Neuron (in vitro differentiated cells): ENCODE data around the gene PSD4.

Source experiments
- H2AFZ ChIP-seq: one replicate; pipeline ENCODE4 v1.6.1; 2013; ENCODE audit warnings: low read depth, mild to moderate bottlenecking, inconsistent platforms, low read length, moderate library complexity
- H3K27me3 ChIP-seq: one replicate; pipeline ENCODE4 v1.6.1; 2013; ENCODE audit warnings: low read length; ENCODE audit not compliant: insufficient read depth
- H3K36me3 ChIP-seq: one replicate; pipeline ENCODE4 v1.6.1; 2013; ENCODE audit warnings: low read length; ENCODE audit not compliant: insufficient read depth
- H3K4me1 ChIP-seq: one replicate; pipeline ENCODE4 v1.6.1; 2013; ENCODE audit warnings: low read length; ENCODE audit not compliant: insufficient read depth
- H3K4me3 ChIP-seq: 2 replicates; pipeline ENCODE4 v1.5.1; 2013; ENCODE audit warnings: mild to moderate bottlenecking, low read length, moderate library complexity
- H3K9me3 ChIP-seq: one replicate; pipeline ENCODE4 v1.6.1; 2013; ENCODE audit warnings: low read length

The PSD4 gene

DNA sequence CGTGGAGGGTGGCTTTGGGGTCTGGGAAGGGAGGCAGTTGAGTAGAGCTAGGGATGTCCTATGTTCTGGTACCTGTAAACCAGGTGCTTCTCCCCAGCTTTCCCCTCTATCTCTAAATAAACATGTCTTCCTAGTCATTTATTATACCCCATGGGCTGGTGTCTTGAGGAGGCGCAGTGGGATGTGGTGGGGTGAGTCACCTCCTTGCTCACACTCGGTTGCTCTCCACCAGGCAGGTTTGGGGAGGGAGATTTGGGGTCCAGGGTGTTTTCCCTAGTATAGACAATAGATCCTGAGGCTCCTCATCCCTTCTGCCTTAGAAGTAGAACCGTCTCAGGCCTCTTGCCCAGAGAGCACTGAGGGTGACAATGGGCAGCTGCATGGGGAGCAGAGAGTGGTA, 5.1 kb downstream of the PSD4 start:
- Histone ChIP-seq H3K4me3 (no peak overlapping the region), H3K36me3 (no peaks in the 10 kb centered on the region), H2AFZ (no peak overlapping the region), H3K9me3 (no peaks in the 10 kb centered on the region), H3K4me1 (no peaks in the 10 kb centered on the region), H3K27me3 (peaks cover 5% of the 10 kb centered on the region)

DNA sequence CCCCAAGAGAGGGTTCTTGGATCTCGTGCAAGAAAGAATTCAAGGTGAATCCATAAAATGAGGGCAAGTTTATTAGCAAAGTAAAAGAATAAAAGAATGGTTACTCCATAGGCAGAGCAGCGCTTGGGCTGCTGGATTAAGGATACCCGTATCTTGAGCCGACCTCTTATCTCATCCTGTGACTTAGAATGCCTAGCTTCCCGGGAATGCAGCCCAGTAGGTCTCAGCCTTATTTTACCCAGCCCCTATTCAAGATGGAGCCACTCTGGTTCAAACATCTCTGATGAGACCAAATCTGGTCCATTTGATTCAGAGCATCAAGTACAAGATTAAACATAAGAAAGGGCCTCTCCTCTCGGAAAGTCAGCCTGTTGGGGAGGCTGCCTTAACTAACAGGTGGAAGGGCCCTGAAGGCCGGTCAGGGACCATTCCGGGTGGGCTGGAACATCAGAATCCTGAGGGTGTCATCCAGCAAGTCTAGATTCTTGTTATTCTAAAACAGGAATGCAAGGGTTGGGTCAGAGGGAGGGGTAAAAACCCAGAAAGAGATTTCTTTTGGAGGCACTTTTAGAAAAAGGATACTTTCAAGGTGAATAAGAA, 5.8 kb downstream of the PSD4 start:
- peaks cover 5% of the 10 kb centered on the region for H3K27me3 ChIP-seq
- H3K4me1 ChIP-seq = no peaks in the 10 kb centered on the region
- no peaks in the 10 kb centered on the region for H3K36me3 ChIP-seq
- H2AFZ ChIP-seq = no peak overlapping the region
- no peak overlapping the region for H3K4me3 ChIP-seq
- H3K9me3 ChIP-seq = no peaks in the 10 kb centered on the region

- no peak overlapping the region for H2AFZ ChIP-seq
- no peaks in the 10 kb centered on the region for H3K36me3 ChIP-seq
- no peak overlapping the region for H3K4me3 ChIP-seq
- H3K9me3 ChIP-seq = no peaks in the 10 kb centered on the region
- H3K27me3 ChIP-seq = peaks cover 5% of the 10 kb centered on the region
- H3K4me1 ChIP-seq = no peaks in the 10 kb centered on the region
Observed at GRCh38 chr2:113180131-113180946, 6.6 kb downstream of the PSD4 start.

DNA sequence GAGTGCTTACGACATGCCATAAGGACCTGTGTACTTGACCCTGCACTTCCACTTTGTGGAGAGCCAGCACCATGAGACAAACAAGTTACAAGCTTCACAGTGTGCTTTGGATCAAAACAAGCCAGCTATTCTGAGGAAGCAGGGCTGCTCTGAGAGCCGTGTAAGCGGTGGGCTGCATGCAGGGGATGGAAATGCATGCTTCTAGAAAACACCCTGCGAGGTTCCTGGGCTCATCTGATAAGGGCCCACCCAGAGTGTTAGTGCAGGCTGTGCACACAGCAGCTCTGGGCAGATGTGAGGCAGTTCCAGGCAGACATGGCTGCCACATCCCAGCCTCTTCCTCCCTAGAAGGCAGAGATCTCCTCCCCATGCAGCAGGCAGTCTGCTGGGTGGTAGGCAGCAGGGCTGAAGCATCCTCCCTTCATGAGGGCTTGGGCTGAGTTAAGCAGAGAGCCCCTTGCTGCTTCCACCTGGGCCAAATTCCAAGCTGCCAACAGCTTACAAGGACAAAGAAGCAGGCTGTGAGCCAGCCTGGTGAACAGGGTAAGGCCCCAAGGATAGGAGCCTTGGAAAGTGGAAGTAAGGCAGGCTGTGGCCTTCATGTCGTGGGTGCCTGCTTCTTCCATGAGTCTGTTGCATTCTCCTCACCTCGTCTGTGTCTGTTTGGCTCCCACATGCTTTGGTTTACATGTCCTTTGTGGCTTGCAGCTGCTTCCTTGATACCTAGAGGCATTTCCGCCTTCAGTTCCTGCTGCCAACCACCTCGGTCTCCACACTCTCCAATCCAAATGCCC, 7.7 kb downstream of the PSD4 start:
- Histone ChIP-seq H3K4me3 (no peak overlapping the region), H3K27me3 (peaks cover 5% of the 10 kb centered on the region), H3K36me3 (no peaks in the 10 kb centered on the region), H3K4me1 (no peaks in the 10 kb centered on the region), H2AFZ (no peak overlapping the region), H3K9me3 (no peaks in the 10 kb centered on the region)

GRCh38 chr2:113182471-113183260, 8.9 kb downstream of the PSD4 start:
- Histone ChIP-seq H3K9me3 (no peaks in the 10 kb centered on the region), H3K27me3 (peaks cover 5% of the 10 kb centered on the region), H3K36me3 (no peaks in the 10 kb centered on the region), H2AFZ (no peak overlapping the region), H3K4me1 (no peaks in the 10 kb centered on the region), H3K4me3 (no peak overlapping the region)

GRCh38 chr2:113183264-113183663, 9.5 kb downstream of the PSD4 start:
- no peaks in the 10 kb centered on the region for H3K4me1 ChIP-seq
- no peaks in the 10 kb centered on the region for H3K36me3 ChIP-seq
- peaks cover 5% of the 10 kb centered on the region for H3K27me3 ChIP-seq
- no peaks in the 10 kb centered on the region for H3K9me3 ChIP-seq
- no peak overlapping the region for H2AFZ ChIP-seq
- H3K4me3 ChIP-seq = no peak overlapping the region

DNA sequence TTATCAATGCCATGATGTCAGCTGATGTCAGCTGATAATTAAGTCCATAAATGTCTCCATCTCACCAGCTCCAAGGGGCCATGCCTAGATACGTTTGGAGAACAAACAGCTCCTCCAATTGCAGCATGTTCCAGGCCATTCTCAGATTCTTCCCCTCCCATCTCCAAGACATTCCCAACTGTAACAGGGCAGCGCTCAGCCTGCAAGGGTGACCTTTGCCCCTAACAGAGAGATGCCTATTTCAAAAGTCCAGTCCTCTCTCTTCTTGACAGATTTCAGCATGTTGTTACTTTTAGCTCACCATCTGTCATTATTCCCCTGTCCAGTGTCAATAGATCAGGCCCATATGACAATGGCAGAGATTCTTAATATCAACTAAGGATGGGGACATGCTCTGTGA, 9.9 kb downstream of the PSD4 start:
- Histone ChIP-seq H3K36me3 (no peaks in the 10 kb centered on the region), H2AFZ (no peak overlapping the region), H3K27me3 (peaks cover 5% of the 10 kb centered on the region), H3K4me3 (no peak overlapping the region), H3K9me3 (no peaks in the 10 kb centered on the region), H3K4me1 (no peaks in the 10 kb centered on the region)

DNA sequence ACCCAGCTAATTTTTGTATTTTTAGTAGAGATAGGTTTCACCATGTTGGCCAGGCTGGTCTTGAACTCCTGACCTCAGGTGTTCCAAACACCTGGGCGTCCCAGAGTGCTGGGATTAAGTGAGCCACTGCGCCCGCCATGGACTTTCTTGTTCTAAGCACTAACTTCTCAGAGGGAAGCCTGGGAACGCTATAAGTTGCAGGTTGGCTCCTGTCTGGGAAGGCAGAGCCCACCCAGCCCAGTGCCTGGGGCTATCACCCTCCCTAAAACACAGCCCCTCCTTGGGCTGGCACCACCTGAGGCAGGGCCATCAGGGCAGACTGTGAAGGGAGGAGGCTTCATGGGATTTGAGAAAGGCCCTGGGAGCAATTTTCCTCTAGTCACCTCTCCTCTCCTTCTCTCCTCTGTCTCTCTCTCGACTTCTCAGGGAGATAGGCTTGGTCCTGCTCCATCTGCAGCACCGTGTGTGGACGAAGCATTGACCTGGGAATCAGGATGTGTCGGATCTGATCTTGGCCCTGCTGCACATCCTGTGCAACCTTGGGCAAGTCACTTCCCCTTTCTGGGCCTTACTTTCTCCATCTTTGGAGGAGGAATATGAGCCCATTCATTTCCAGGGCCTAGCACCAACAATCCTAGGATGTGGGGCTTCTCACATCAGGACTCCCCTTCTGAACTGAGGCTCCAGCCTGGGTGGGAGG, 10.9 kb downstream of the PSD4 start:
- Histone ChIP-seq H2AFZ (no peak overlapping the region), H3K4me1 (no peaks in the 10 kb centered on the region), H3K4me3 (no peak overlapping the region), H3K27me3 (peaks cover 5% of the 10 kb centered on the region), H3K9me3 (no peaks in the 10 kb centered on the region), H3K36me3 (no peaks in the 10 kb centered on the region)

- no peaks in the 10 kb centered on the region for H3K4me1 ChIP-seq
- peaks cover 5% of the 10 kb centered on the region for H3K27me3 ChIP-seq
- H2AFZ ChIP-seq = no peak overlapping the region
- H3K9me3 ChIP-seq = no peaks in the 10 kb centered on the region
- H3K4me3 ChIP-seq = no peak overlapping the region
- H3K36me3 ChIP-seq = no peaks in the 10 kb centered on the region
Observed at GRCh38 chr2:113185664-113186432, 12.1 kb downstream of the PSD4 start.

DNA sequence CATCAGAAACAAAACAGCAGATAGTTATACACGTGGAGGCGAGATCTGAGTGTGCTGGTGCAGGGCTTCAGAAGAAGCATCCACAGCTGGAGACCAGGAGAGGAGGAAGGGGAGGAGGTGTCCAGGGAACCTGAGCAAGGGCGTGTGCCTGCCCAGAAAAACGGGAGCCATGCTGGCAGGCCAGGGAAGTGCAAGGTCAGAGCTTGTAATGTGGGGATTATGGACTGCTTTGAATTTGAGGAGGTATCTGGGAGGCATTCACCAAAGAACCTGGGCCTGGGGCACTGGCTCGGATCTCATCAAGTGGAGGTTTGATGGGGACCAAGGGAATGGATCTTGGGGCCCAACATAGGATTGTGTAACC, 12.6 kb downstream of the PSD4 start:
- no peaks in the 10 kb centered on the region for H3K36me3 ChIP-seq
- H3K4me3 ChIP-seq = no peak overlapping the region
- no peak overlapping the region for H2AFZ ChIP-seq
- H3K9me3 ChIP-seq = no peaks in the 10 kb centered on the region
- no peaks in the 10 kb centered on the region for H3K4me1 ChIP-seq
- H3K27me3 ChIP-seq = peaks cover 2% of the 10 kb centered on the region

DNA sequence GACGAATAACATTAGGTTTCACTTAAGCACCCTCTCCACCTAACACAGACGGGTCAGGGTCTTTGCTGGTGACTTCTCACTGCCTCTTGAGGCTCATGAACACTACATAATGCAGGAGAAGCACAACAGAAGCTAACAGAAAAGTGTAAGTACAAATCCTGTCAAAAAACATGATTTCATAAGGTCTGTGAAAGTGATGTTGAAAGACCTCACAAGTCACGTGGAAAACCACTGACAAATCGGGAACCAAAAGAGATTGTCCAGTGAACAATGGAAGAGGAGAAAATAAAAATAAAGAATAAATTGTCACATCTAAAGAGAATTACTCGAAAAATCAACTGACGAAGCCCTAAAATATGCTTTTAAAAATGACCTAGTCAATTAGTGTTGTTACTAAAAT, 14.0 kb downstream of the PSD4 start:
- Histone ChIP-seq H3K4me3 (no peak overlapping the region), H2AFZ (no peak overlapping the region), H3K27me3 (no peaks in the 10 kb centered on the region), H3K4me1 (no peaks in the 10 kb centered on the region), H3K9me3 (no peaks in the 10 kb centered on the region), H3K36me3 (no peaks in the 10 kb centered on the region)

- no peak overlapping the region for H2AFZ ChIP-seq
- no peak overlapping the region for H3K4me3 ChIP-seq
- H3K27me3 ChIP-seq = no peaks in the 10 kb centered on the region
- H3K36me3 ChIP-seq = no peaks in the 10 kb centered on the region
- H3K4me1 ChIP-seq = no peaks in the 10 kb centered on the region
- no peaks in the 10 kb centered on the region for H3K9me3 ChIP-seq
Observed at GRCh38 chr2:113190871-113191270, 17.1 kb downstream of the PSD4 start.
